Measurements from ENCODE around the gene NGF.
"Not testable (repeated sequence)": the region's sequence is repeated elsewhere in the genome, so short reads cannot be mapped to it uniquely, and the experiment has no call there.

DNA sequence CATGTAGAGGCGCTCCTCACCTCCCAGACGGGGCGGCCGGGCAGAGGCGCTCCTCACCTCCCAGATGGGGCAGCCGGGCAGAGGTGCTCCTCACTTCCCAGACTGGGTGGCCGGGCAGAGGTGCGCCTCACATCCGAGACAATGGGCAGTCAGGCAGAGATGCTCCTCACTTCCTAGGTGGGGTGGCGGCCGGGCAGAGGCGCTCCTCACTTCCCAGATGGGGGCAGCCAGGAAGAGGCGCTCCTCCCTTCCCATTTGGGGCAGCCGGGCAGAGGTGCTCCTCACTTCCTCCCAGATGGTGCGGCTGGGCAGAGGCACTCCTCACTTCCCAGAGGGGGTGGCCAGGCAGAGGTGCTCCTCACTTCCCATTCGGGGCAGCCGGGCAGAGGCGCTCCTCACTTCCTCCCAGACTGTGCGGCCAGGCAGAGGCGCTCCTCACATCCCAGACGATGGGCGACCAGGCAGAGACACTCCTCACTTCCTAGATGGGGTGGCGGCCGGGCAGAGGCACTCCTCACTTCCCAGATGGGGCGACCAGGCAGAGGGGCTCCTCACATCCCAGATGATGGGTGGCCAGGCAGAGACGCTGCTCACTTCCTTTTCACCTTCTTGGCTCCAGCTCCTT, 22.6 kb upstream of the NGF start:
- TF ChIP-seq, protein P1, sequence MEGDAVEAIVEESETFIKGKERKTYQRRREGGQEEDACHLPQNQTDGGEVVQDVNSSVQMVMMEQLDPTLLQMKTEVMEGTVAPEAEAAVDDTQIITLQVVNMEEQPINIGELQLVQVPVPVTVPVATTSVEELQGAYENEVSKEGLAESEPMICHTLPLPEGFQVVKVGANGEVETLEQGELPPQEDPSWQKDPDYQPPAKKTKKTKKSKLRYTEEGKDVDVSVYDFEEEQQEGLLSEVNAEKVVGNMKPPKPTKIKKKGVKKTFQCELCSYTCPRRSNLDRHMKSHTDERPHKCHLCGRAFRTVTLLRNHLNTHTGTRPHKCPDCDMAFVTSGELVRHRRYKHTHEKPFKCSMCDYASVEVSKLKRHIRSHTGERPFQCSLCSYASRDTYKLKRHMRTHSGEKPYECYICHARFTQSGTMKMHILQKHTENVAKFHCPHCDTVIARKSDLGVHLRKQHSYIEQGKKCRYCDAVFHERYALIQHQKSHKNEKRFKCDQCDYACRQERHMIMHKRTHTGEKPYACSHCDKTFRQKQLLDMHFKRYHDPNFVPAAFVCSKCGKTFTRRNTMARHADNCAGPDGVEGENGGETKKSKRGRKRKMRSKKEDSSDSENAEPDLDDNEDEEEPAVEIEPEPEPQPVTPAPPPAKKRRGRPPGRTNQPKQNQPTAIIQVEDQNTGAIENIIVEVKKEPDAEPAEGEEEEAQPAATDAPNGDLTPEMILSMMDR (IDR thresholded peaks at IDR 0.05) = not testable (repeated sequence)
- TF ChIP-seq POLR2A (IDR thresholded peaks at IDR 0.05) = not testable (repeated sequence)

Data from stomach (tissue), 4 donors.